ENCODE data around the gene KIAA1328.

The KIAA1328 gene

DNA sequence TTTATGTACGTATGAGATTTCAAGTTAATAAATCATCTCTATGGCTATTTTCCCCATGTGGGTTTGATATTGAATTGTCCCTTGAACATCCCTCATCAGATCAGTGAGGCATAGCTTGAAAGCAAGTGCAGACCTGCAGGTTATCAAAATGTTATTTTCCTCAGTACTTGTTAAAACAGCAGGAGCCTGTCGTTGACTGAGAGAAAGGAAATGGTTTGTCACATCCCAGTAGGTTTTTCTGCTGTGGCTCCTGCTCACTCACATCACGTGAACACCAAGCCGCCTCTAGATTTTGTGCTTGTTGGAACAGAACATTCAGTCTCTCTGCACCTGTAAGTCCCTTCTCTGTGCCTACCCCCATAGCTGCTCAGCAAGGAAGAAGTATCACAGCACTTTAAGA, 396.4 kb downstream of the KIAA1328 start:
- Histone ChIP-seq H3K27ac (ENCODE audit: low read length) (no peak overlapping the region), H3K36me3 (ENCODE audit: control insufficient read depth, insufficient read depth, low read length) (no peaks in the 10 kb centered on the region), H3K4me1 (ENCODE audit: control insufficient read depth, insufficient read depth, low read length) (no peaks in the 10 kb centered on the region), H3K4me3 (ENCODE audit: low read length) (no peak overlapping the region), H3K9me3 (ENCODE audit: control insufficient read depth, insufficient read depth, low read length) (no peaks in the 10 kb centered on the region), H3K27me3 (ENCODE audit: control insufficient read depth, insufficient read depth, low read length) (no peaks in the 10 kb centered on the region)
- no peak for DNase-seq (ENCODE audit: low read depth, low spot score)
- WGBS (ENCODE audit: insufficient coverage, insufficient read length): no CpG with 5 or more reads among the region's 4 CpGs

DNA sequence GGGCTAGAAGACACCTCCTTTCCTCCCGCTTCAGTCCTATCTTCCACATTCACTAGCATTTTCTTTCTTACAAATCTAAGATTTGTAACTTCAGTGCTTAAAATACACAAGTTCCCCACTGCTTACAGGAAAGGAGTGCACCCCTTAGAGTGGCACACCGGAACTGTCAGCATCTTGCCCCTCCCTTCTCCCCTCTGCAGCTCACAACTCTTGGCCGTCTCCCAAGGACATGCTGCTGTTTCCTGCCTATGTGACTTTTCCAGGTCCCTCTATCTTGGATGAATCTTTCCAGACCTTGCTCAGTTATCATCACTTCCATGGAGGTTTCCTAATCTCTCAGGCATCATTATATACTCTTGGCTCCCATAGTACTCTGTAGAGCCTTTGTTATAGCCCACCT, 401.8 kb downstream of the KIAA1328 start:
- no peak overlapping the region for H3K4me3 ChIP-seq (ENCODE audit: low read length)
- H3K27me3 ChIP-seq (ENCODE audit: control insufficient read depth, insufficient read depth, low read length): peaks cover 1% of the 10 kb centered on the region; the same call in 1 of the 2 replicates
- DNase-seq (ENCODE audit: low read depth, low spot score): no peak
- H3K36me3 ChIP-seq (ENCODE audit: control insufficient read depth, insufficient read depth, low read length): no peaks in the 10 kb centered on the region
- H3K9me3 ChIP-seq (ENCODE audit: control insufficient read depth, insufficient read depth, low read length): no peaks in the 10 kb centered on the region
- no CpG with 5 or more reads among the region's 3 CpGs for WGBS (ENCODE audit: insufficient coverage, insufficient read length)
- no peak overlapping the region for H3K27ac ChIP-seq (ENCODE audit: low read length)
- H3K4me1 ChIP-seq (ENCODE audit: control insufficient read depth, insufficient read depth, low read length): no peaks in the 10 kb centered on the region

DNA sequence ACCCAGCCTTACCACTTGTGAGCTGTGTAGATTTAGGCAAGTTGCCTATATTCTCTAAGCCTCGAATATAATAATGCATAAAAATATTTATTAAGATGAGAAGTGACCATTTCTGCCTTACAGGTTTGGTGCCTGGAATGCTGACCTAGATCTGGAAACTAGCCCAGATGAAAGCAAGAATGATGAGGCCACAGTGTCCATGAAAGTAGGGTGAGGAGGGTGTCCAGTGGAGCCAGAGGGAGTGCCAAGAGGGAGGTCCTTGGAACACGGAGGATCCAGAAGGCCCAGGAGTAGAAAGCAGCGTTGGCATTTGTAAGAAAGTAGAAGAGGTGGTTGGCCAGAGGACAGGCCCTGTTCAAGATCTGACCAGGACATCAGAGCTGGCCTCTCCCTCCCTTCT, 402.3 kb downstream of the KIAA1328 start:
- no CpG with 5 or more reads among the region's 3 CpGs for WGBS (ENCODE audit: insufficient coverage, insufficient read length)
- Histone ChIP-seq H3K9me3 (ENCODE audit: control insufficient read depth, insufficient read depth, low read length) (no peaks in the 10 kb centered on the region), H3K4me3 (ENCODE audit: low read length) (no peak overlapping the region), H3K27ac (ENCODE audit: low read length) (no peak overlapping the region), H3K27me3 (ENCODE audit: control insufficient read depth, insufficient read depth, low read length) (peaks cover 1% of the 10 kb centered on the region; the same call in 1 of the 2 replicates), H3K36me3 (ENCODE audit: control insufficient read depth, insufficient read depth, low read length) (no peaks in the 10 kb centered on the region), H3K4me1 (ENCODE audit: control insufficient read depth, insufficient read depth, low read length) (no peaks in the 10 kb centered on the region)
- no peak for DNase-seq (ENCODE audit: low read depth, low spot score)

DNA sequence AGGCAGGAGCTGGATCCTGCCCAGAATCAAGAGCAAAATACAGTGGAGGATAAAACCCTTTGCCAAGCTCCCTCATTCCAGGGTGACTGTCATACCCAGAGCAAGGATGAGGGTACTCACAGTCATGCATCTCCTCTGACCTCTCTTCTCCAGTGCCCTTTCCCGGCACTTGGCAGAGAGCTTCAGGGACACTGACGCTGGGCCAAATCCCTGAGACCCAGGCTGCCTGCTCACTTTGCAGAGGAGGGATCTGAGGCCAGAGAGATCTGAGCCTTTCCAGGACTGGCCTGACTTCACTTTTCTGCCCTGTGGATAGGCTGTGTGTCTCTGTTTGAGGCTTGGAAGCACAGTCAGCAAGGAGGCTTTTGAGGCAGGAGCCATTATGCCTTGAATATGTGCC, 406.7 kb downstream of the KIAA1328 start:
- DNase-seq (ENCODE audit: low read depth, low spot score): no peak
- no CpG with 5 or more reads among the region's 2 CpGs for WGBS (ENCODE audit: insufficient coverage, insufficient read length)
- Histone ChIP-seq H3K4me1 (ENCODE audit: control insufficient read depth, insufficient read depth, low read length) (no peaks in the 10 kb centered on the region), H3K27ac (ENCODE audit: low read length) (no peak overlapping the region), H3K36me3 (ENCODE audit: control insufficient read depth, insufficient read depth, low read length) (no peaks in the 10 kb centered on the region), H3K4me3 (ENCODE audit: low read length) (no peak overlapping the region), H3K9me3 (ENCODE audit: control insufficient read depth, insufficient read depth, low read length) (no peaks in the 10 kb centered on the region), H3K27me3 (ENCODE audit: control insufficient read depth, insufficient read depth, low read length) (peaks cover 1% of the 10 kb centered on the region; the same call in 1 of the 2 replicates)

DNA sequence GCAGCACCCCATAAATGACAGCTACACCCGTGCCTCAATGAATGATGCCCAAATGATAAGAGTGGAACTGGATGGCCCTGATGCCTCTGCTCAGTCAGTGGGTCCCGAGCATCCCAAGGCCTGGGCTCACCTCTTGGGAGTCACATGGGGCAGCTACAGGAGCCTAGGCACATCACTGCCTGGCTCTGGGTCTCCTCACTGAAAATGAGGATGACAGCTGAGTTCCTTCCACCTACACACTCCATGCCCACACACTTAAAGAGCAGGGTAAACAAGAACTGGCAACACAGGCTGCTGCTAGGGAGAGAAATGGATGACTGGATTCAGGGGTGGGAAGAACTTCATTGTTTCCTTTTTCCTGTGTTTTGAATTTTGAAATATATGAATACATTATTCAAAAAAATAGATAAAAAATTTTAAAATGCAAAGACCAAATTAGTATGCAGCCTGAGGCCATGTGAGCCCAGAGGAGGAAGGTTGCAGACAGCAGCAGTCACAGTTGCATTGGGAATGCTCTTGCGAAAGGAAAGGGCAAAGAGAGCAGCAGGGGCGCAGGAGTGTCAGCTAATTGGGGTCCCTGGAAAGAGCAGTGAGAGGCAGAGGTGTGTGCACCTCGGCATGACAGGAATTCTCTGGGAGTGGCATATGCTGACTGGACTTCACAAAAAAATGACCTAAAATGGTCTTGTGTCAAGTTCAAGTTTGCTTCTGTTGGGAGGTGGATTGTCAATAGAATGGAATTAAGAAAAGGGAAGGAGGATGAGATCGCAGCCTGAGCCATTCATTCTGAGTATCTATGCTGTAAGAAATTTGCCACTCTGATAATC, 409.6 kb downstream of the KIAA1328 start:
- Histone ChIP-seq H3K4me3 (ENCODE audit: low read length) (no peak overlapping the region), H3K36me3 (ENCODE audit: control insufficient read depth, insufficient read depth, low read length) (no peaks in the 10 kb centered on the region), H3K27ac (ENCODE audit: low read length) (no peak overlapping the region), H3K4me1 (ENCODE audit: control insufficient read depth, insufficient read depth, low read length) (no peaks in the 10 kb centered on the region), H3K27me3 (ENCODE audit: control insufficient read depth, insufficient read depth, low read length) (no peaks in the 10 kb centered on the region), H3K9me3 (ENCODE audit: control insufficient read depth, insufficient read depth, low read length) (no peaks in the 10 kb centered on the region)
- DNase-seq (ENCODE audit: low read depth, low spot score): no peak
- no CpG with 5 or more reads among the region's 6 CpGs for WGBS (ENCODE audit: insufficient coverage, insufficient read length)

DNA sequence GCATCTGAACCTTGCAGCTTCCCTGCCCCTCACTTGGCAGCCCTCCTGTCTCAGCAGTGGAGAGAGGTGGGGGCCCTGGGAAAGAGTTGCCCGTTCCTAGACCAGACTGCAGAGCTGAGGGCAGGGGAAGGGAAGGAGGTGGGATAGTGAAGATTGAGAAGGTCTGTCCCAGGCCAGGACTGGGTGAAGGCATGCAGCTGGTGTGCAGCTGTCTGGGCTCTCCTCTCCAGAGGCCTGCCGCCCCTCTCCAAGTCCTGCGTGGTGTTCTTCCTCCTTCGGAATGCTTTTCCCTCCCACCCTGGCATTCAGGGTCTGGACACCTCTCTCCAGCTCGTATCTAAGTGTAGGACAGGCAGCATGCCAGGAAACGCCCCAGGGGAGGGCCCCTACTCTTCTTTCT, 413.2 kb downstream of the KIAA1328 start:
- no CpG with 5 or more reads among the region's 6 CpGs for WGBS (ENCODE audit: insufficient coverage, insufficient read length)
- H3K27ac ChIP-seq (ENCODE audit: low read length): no peak overlapping the region
- no peaks in the 10 kb centered on the region for H3K27me3 ChIP-seq (ENCODE audit: control insufficient read depth, insufficient read depth, low read length)
- H3K4me3 ChIP-seq (ENCODE audit: low read length): no peak overlapping the region
- H3K36me3 ChIP-seq (ENCODE audit: control insufficient read depth, insufficient read depth, low read length): no peaks in the 10 kb centered on the region
- H3K9me3 ChIP-seq (ENCODE audit: control insufficient read depth, insufficient read depth, low read length): no peaks in the 10 kb centered on the region
- DNase-seq (ENCODE audit: low read depth, low spot score): no peak
- no peaks in the 10 kb centered on the region for H3K4me1 ChIP-seq (ENCODE audit: control insufficient read depth, insufficient read depth, low read length)

DNA sequence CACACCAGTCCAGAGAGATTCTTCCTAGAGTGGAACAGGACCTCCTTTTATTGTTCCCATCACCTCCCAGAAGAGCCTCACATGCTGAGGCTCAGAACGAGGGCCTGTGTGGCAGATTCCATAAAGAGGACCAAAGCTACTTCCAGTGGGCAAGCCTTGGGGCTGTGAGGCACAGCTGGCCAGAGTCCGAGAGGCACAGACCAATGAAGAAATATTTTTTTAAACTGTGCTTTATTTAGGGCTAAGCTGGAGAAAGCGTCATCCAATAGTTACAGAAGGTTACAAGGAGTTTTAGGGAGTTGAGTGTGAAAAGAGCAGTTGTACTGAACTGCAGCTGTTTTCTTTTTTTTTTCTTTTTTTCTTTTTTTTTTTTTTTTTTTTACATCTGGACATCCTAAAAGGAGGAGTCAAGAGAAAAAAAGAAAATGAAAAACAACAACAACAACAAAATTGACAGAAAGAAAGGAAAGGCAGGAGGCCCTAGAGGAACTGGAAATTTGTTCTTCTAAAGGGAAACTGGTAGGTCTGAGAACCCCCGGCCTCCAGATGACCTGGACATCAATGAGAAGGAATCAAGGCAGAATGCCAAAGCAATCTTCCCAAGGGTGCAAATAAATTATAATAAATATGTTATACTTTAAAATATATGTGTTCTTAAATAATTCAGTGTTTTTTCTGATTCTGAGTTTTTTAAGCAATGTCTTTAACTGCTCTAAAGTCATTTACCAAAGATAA, 414.1 kb downstream of the KIAA1328 start:
- WGBS (ENCODE audit: insufficient coverage, insufficient read length): no CpG with 5 or more reads among the region's 4 CpGs
- no peak for DNase-seq (ENCODE audit: low read depth, low spot score)
- Histone ChIP-seq H3K4me3 (ENCODE audit: low read length) (no peak overlapping the region), H3K27ac (ENCODE audit: low read length) (no peak overlapping the region), H3K9me3 (ENCODE audit: control insufficient read depth, insufficient read depth, low read length) (no peaks in the 10 kb centered on the region), H3K27me3 (ENCODE audit: control insufficient read depth, insufficient read depth, low read length) (no peaks in the 10 kb centered on the region), H3K4me1 (ENCODE audit: control insufficient read depth, insufficient read depth, low read length) (peaks cover 2% of the 10 kb centered on the region; the same call in 1 of the 2 replicates), H3K36me3 (ENCODE audit: control insufficient read depth, insufficient read depth, low read length) (no peaks in the 10 kb centered on the region)

DNA sequence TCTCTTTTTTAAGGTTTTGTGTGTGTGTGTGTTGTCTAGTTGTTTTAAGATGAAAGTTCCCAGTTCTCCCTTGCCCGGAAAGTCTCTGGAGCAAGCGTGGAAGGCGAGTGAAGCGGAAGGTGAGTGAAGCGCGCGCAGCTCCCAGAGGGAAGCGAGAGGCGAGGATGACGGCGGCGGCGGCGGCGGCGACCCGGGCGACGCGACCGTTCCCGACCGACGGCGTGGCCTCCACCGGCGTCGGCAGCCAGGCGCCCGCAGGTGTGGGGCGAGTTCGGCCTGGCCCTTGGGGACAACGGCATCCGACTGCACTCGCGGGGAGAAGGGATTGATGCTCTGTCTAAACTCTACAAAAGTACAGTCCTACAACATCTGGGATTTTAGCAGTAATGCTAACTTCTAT, 414.8 kb downstream of the KIAA1328 start:
- DNase-seq (ENCODE audit: low read depth, low spot score): no peak
- Histone ChIP-seq H3K36me3 (ENCODE audit: control insufficient read depth, insufficient read depth, low read length) (no peaks in the 10 kb centered on the region), H3K27ac (ENCODE audit: low read length) (no peak overlapping the region), H3K9me3 (ENCODE audit: control insufficient read depth, insufficient read depth, low read length) (no peaks in the 10 kb centered on the region), H3K27me3 (ENCODE audit: control insufficient read depth, insufficient read depth, low read length) (no peaks in the 10 kb centered on the region), H3K4me1 (ENCODE audit: control insufficient read depth, insufficient read depth, low read length) (peaks cover 3% of the 10 kb centered on the region; the same call in 1 of the 2 replicates), H3K4me3 (ENCODE audit: low read length) (no peak overlapping the region)
- no CpG with 5 or more reads among the region's 36 CpGs for WGBS (ENCODE audit: insufficient coverage, insufficient read length)

DNA sequence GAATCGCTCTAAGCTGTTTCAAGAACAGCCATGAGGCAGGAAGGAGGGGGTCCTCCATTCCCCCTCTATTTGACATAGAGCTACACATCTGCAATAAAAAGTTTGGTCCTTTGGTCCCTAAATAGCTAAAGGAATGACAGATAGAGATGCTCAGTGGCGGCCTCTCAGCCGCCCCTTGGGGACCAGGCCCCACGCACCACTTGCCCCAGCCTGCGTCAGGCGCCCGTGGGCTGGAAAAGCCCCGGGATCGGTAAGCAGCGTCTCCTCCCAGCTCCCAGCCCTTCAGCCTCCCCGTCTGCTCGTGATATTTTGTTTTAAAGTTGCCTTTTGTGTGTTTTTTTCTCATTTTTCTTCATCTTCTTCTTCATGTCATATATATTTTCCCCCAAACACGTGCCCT, 415.7 kb downstream of the KIAA1328 start:
- H3K27ac ChIP-seq (ENCODE audit: low read length): no peak overlapping the region
- no peaks in the 10 kb centered on the region for H3K27me3 ChIP-seq (ENCODE audit: control insufficient read depth, insufficient read depth, low read length)
- H3K36me3 ChIP-seq (ENCODE audit: control insufficient read depth, insufficient read depth, low read length): no peaks in the 10 kb centered on the region
- H3K4me1 ChIP-seq (ENCODE audit: control insufficient read depth, insufficient read depth, low read length): peaks cover 3% of the 10 kb centered on the region; the same call in 1 of the 2 replicates
- no peak overlapping the region for H3K4me3 ChIP-seq (ENCODE audit: low read length)
- DNase-seq (ENCODE audit: low read depth, low spot score): no peak
- no peaks in the 10 kb centered on the region for H3K9me3 ChIP-seq (ENCODE audit: control insufficient read depth, insufficient read depth, low read length)
- no CpG with 5 or more reads among the region's 13 CpGs for WGBS (ENCODE audit: insufficient coverage, insufficient read length)

DNA sequence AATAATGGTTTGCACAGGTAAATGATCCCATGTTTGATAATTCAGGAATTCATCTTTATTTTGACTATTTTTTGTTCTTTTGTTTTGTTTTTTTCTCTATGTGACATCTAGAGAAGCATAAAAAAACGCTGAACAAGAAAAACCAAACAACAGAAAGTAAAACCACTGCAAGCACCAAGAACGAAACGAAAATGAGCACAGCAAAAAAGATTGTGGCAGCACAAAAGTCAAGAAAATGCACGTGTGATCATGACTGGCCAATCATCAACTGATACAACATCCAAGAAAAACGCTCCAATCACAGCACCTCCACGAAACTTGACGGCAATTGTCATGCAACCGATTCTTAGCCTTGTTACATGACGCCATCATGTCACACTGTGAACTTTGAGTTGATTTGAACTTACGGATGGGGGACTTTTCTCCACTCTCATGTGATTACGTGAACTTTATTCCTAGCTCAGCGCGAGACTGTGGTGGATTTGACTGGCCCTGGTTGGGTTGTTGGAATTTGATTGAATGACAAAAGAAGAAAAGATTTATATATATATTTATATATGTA, 417.9 kb downstream of the KIAA1328 start:
- Histone ChIP-seq H3K27me3 (ENCODE audit: control insufficient read depth, insufficient read depth, low read length) (no peaks in the 10 kb centered on the region), H3K9me3 (ENCODE audit: control insufficient read depth, insufficient read depth, low read length) (no peaks in the 10 kb centered on the region), H3K4me3 (ENCODE audit: low read length) (no peak overlapping the region), H3K36me3 (ENCODE audit: control insufficient read depth, insufficient read depth, low read length) (no peaks in the 10 kb centered on the region), H3K27ac (ENCODE audit: low read length) (no peak overlapping the region), H3K4me1 (ENCODE audit: control insufficient read depth, insufficient read depth, low read length) (peaks cover 3% of the 10 kb centered on the region; the same call in 1 of the 2 replicates)
- no peak for DNase-seq (ENCODE audit: low read depth, low spot score)
- WGBS (ENCODE audit: insufficient coverage, insufficient read length): no CpG with 5 or more reads among the region's 13 CpGs

All from iPS DF 6.9 (cell line).